ENCODE results near the gene KBTBD2. TPM values are rescaled to one million over a fixed set of nuclear protein-coding genes. Genes with fewer than 3 reads are reported as not detected.
"Not testable (repeated sequence)": the region's sequence is repeated elsewhere in the genome, so short reads cannot be mapped to it uniquely, and the experiment has no call there.

KBTBD2 gene
- polyA plus RNA-seq, 2 of the 4 experiments (the other 2 are of a cell fraction): 24.2 to 43.0 TPM

DNA sequence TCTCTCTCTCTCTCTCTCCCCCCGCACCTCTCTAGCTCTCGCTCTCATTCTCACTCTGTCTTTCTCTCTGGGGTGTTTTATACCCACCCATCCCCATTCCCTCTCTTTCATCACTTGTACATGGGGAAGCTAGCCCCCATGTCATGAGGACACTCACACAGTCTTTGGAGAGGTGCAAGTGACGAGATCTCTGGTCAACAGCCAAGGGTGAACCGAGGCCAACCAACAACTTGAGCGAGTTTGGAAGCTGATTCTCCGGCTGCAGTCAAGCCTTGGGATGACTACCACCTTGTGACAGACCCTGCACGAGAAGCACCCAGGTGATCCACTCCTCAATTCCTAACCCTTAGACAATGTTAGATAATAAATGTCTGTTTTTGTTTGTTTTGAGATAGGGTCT, 10.1 kb upstream of the KBTBD2 start (continued):
- TF ChIP-seq NR3C1 (IDR thresholded peaks at IDR 0.05) (no peak), KDM1A (IDR thresholded peaks at IDR 0.05; ENCODE audit: low read depth) (no peak), HOXB5 (CRISPR knock-in tag; IDR thresholded peaks at IDR 0.05) (no peak), RCOR1 (IDR thresholded peaks at IDR 0.05; ENCODE audit: low read depth, low read length) (no peak), PHF8 (IDR thresholded peaks at IDR 0.05; ENCODE audit: borderline replicate concordance, low read depth) (no peak)
- TF ChIP-seq, protein P1, sequence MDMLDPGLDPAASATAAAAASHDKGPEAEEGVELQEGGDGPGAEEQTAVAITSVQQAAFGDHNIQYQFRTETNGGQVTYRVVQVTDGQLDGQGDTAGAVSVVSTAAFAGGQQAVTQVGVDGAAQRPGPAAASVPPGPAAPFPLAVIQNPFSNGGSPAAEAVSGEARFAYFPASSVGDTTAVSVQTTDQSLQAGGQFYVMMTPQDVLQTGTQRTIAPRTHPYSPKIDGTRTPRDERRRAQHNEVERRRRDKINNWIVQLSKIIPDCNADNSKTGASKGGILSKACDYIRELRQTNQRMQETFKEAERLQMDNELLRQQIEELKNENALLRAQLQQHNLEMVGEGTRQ (IDR thresholded peaks at IDR 0.05): no peak
- TF ChIP-seq, protein P2, sequence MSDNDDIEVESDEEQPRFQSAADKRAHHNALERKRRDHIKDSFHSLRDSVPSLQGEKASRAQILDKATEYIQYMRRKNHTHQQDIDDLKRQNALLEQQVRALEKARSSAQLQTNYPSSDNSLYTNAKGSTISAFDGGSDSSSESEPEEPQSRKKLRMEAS (IDR thresholded peaks at IDR 0.05): no peak

DNA sequence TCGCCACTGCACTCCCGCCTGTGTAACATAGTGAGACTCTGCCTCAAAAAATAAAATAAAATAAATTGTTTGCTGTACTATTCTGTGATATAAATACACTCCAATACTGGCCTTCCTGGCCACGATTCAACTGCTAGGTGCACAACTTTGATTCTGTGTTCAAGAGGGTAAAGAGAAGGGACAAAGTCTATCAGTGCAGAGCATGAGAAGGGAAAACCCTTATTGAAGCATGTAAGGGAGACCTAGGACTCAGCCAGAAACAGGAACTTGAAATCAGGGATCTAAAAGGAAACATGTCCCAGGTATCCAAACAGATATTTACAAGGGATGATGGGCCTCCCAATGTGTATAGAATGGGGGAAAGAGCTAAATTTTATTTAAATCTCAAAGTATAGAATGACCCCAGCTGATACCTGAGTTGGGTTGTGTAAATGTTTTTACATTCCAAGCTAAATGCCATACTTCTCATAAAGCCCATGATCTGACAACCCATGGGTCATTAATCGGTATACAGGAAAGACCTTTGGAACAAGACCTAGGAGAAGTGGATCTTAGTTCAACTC, 9.0 kb upstream of the KBTBD2 start:
- Histone ChIP-seq H3K4me2 (no peak overlapping the region), H3K4me3 (no peak overlapping the region), H3K9me3 (no peaks in the 10 kb centered on the region), H3K27ac (no peak overlapping the region), H3K4me1 (no peaks in the 10 kb centered on the region)
- ChIA-PET POLR2A (no interaction called here), CTCF (interaction anchor here (1.2 to 3.0 kb wide), 3 partner anchors 36 to 208 kb away, joined by 3 to 10 read pairs (median 4); no protein-coding TSS in a partner anchor)
- no peak for FAIRE-seq
- DNase-seq (ENCODE audit: low read depth in 1 of 2, low spot score in 1 of 2): no peak
- TF ChIP-seq NPAS2 (CRISPR knock-in tag; IDR thresholded peaks at IDR 0.05; ENCODE audit: borderline replicate concordance) (no peak), JUN (IDR thresholded peaks at IDR 0.05) (no peak), FOSL2 (IDR thresholded peaks at IDR 0.05) (no peak), FOSL2 (CRISPR knock-in tag; IDR thresholded peaks at IDR 0.05) (no peak), GATA3 (IDR thresholded peaks at IDR 0.05; ENCODE audit: borderline replicate concordance) (no peak), CBX8 (IDR thresholded peaks at IDR 0.05) (no peak), PHF8 (IDR thresholded peaks at IDR 0.05; ENCODE audit: borderline replicate concordance, low read depth) (no peak), CHD2 (IDR thresholded peaks at IDR 0.05; ENCODE audit: low read length, partially characterized antibody) (no peak), EHF (CRISPR knock-in tag; IDR thresholded peaks at IDR 0.05) (no peak), RAD21 (conservative IDR thresholded peaks at IDR 0.05 in 1 of 2, IDR thresholded peaks at IDR 0.05 in 1 of 2) (no peak), CHD4 (IDR thresholded peaks at IDR 0.05; ENCODE audit: borderline replicate concordance) (no peak), RFX5 (IDR thresholded peaks at IDR 0.05) (no peak), KDM1A (IDR thresholded peaks at IDR 0.05; ENCODE audit: low read depth) (no peak), JUNB (IDR thresholded peaks at IDR 0.05) (no peak), HEYL (CRISPR knock-in tag; IDR thresholded peaks at IDR 0.05) (no peak)
- TF ChIP-seq, protein P3, sequence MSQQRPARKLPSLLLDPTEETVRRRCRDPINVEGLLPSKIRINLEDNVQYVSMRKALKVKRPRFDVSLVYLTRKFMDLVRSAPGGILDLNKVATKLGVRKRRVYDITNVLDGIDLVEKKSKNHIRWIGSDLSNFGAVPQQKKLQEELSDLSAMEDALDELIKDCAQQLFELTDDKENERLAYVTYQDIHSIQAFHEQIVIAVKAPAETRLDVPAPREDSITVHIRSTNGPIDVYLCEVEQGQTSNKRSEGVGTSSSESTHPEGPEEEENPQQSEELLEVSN (IDR thresholded peaks at IDR 0.05; ENCODE audit: borderline replicate concordance, low read depth): no peak
- TF ChIP-seq, protein P2 (IDR thresholded peaks at IDR 0.05): no peak
- TF ChIP-seq, protein P1 (IDR thresholded peaks at IDR 0.05): no peak
- WGBS (ENCODE audit: missing lambda C conversion rate): 81% methylated on average over 4 of the region's 4 CpGs
- no peak for ATAC-seq

DNA sequence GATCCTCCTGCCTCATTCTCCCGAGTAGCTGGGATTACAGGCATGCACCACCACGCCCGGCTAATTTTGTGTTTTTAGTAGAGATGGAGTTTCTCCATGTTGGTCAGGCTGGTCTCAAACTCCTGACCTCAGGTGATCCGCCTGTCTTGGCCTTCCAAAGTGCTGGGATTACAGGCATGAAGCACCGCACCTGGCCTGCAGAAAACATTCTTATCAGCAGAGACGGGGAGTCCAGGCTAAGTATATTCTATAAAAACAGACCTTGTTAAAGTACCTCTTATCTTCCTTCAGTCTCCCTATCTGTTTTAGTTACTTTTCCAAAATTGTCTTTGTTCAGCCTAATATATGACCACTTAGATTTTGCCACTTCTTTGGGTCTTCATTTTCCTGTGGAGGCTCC, 5.8 kb upstream of the KBTBD2 start:
- ATAC-seq; H3K9me3 ChIP-seq; DNase-seq (ENCODE audit: low read depth in 1 of 2, low spot score in 1 of 2); FAIRE-seq; H3K27ac ChIP-seq; POLR2A ChIA-PET; H3K4me2 ChIP-seq; CTCF ChIA-PET; H3K4me3 ChIP-seq; H3K4me1 ChIP-seq: not testable (repeated sequence)
- WGBS (ENCODE audit: missing lambda C conversion rate): 81% methylated on average over 6 of the region's 6 CpGs
